ENCODE data around the gene FKBP9.
"Not testable (repeated sequence)": the region's sequence is repeated elsewhere in the genome, so short reads cannot be mapped to it uniquely, and the experiment has no call there.

Gene FKBP9

DNA sequence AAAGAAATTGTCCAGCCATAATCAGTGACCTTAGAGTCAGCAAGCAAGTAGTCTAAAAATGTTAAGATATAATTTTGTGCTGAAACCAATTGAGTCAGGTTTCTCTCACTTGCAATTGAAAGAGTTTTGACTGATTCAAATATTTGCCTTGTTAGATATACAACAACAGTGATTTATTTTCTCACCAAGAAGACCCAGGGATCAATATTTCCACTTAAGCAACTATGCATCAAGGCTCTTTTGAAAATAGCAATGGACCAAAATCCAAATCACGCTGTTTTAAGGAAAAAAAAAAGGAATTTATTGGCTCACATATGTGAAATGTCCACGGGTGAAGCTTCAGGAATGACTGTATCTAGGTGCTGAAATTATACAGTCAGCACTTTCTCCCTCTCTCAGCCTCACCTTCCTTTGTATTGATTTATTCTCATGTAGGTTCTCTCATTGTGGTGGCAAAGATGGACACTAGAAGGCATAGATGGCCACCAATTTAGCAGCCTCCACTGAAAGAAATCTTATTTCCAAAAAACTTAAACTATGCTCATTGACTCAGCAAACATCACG, 9.7 kb upstream of the FKBP9 start:
- in situ Hi-C loops (cut with MboI; ENCODE audit: low pct_unique_long_range_greater_than_20kb, low sequenced_read_pairs, unreplicated experiment), result no loop called here
- TF ChIP-seq, protein P1, sequence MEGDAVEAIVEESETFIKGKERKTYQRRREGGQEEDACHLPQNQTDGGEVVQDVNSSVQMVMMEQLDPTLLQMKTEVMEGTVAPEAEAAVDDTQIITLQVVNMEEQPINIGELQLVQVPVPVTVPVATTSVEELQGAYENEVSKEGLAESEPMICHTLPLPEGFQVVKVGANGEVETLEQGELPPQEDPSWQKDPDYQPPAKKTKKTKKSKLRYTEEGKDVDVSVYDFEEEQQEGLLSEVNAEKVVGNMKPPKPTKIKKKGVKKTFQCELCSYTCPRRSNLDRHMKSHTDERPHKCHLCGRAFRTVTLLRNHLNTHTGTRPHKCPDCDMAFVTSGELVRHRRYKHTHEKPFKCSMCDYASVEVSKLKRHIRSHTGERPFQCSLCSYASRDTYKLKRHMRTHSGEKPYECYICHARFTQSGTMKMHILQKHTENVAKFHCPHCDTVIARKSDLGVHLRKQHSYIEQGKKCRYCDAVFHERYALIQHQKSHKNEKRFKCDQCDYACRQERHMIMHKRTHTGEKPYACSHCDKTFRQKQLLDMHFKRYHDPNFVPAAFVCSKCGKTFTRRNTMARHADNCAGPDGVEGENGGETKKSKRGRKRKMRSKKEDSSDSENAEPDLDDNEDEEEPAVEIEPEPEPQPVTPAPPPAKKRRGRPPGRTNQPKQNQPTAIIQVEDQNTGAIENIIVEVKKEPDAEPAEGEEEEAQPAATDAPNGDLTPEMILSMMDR (IDR thresholded peaks at IDR 0.05; ENCODE audit: extremely low read depth, insufficient read depth, missing control alignments), result no peak
- DNase-seq (ENCODE audit: low spot score), result no peak

DNA sequence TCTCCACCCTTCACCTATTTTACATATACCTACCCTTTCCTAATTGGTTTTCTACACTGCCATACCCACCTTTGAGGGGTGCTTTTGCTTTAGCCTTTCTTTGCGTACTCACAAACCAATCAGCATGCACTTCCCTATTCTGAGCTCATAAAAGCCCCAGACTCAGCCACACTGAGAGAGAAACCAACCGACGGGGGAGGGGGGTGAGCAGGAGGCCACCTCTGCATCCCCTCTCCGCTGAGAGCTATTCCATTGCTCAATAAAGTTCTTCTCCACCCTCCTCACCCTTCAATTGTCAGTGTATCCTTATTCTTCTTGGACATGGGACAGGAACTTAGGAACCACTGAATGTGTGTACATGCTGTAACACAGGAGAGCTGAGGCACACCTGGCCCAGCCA, 9.0 kb upstream of the FKBP9 start:
- in situ Hi-C loops (cut with MboI; ENCODE audit: low pct_unique_long_range_greater_than_20kb, low sequenced_read_pairs, unreplicated experiment), result no loop called here
- DNase-seq (ENCODE audit: low spot score), result no peak
- TF ChIP-seq, protein P1 (IDR thresholded peaks at IDR 0.05; ENCODE audit: extremely low read depth, insufficient read depth, missing control alignments), result no peak

DNA sequence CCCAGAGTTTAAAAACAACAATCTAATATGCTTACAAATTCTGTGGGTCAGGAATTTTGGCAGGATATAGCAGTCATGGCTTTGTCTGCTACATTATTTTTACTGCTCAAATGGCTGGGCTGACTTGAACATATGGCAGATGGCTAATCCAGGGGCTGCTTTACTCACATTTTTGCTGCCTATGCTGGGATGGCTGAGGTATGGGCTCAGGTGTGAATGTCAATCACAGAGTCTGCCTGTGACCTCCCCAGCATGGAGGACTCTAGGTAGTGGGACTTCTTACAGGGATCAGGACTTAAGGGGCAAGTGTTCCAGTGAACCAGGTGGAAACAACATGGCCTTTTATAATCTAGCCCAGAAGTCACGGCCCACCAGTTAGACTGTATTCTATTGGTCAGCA, 4.4 kb upstream of the FKBP9 start:
- in situ Hi-C loops (cut with MboI; ENCODE audit: low pct_unique_long_range_greater_than_20kb, low sequenced_read_pairs, unreplicated experiment), result no loop called here
- TF ChIP-seq, protein P1 (IDR thresholded peaks at IDR 0.05; ENCODE audit: extremely low read depth, insufficient read depth, missing control alignments), result no peak
- DNase-seq (ENCODE audit: low spot score), result no peak

DNA sequence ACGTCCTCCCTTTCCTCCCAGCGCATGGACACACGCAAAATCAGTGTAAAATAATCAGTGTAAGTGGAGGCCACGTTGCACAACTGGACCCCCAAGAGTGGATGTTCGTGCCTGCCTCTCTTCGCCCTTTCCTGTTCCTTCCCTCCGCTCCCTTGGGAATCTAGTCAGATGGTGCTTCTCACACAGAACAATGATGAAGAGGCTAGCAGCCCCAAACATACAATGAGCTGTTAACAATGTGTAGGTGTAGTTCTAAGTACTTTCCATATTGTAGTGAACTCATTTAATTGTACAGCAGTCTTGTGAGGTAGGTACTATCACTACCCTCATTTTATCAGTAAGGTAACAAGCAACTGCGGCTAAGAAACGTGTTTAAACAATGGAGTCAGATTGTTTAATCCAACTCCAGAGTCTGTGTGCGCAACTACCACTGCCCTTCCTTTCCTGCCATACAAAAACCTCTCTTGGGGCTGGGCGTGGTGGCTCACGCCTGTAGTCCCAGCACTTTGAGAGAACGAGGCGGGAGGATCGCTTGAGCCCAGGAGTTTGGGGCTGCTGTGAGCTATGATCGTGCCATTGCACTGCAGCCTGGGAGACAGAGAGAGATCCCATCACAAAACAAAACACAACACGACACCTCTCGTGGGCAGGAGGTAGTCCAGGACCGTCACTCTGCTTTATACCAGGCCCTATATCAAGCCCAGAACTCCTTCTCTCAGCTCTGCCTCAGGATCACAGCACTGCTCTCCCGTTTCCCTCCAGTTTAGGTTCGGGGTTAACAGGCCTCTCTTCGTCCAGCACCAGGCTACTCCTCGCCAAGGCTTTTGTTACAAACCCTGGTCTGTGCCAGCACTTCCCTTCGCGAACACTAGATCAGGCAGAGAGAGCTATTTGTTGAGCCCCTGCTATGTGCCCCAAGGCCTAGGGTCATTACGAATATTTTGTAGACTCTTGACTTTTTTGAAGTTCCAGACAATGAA, 1.1 kb downstream of the FKBP9 start:
- in situ Hi-C loops (cut with MboI; ENCODE audit: low pct_unique_long_range_greater_than_20kb, low sequenced_read_pairs, unreplicated experiment), result no loop called here
- no peak for DNase-seq (ENCODE audit: low spot score)
- TF ChIP-seq, protein P1 (IDR thresholded peaks at IDR 0.05; ENCODE audit: extremely low read depth, insufficient read depth, missing control alignments), result no peak

DNA sequence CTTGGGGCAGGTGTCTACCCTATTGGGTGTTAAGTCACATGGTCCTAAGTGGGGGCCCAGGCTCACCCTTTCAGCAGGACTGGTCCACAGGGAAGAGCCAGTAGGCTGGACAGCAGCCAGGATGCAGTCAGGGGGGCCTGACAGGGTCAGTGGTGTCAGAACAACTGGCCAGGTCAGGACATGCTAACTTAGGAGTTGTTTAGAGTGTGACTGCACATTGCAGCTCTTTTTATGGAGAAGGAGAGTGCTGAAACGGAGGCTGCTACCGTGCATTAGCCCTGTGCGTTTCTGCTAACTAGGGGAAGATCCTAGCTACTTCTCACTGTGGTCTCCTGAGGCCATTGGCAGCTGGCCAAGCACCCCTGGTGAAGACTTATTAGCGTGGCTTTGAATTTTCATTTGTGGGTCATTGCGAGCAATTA, 6.7 kb downstream of the FKBP9 start:
- in situ Hi-C loops (cut with MboI; ENCODE audit: low pct_unique_long_range_greater_than_20kb, low sequenced_read_pairs, unreplicated experiment); DNase-seq (ENCODE audit: low spot score): not testable (repeated sequence)

DNA sequence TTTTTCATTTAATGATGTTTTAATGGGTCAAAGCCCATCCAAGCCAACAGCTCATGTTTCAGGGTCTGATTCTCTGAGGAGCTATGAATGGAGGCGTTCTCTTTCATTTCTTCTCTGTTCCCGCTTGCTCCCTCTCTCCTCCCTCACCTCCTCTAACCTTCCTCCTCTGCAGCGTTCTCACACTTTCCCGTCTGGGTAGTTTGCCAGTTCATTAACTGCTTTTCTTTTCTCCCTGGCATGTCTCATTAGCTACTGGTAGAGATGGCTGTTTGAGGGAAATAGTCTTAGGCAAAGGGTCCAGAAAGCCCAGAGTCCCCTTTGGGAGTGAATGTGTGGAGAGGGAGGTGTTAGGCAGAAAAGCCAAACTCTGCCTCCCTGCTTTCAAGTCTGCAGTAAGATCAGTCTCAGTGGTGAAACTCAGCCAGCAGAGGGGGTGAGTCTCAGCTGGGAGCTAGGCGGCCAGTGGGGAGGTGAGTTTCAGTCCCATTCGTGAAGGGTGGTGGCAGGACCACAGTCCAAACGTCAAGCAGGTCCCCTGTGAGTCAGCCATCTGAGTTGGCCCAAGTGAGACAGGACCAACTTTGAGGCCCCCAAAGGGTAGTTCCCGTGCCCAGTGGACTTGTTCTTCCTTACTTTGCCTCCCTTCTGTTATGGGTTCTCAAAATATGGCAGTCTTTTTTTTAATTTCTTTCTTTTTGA, 7.4 kb downstream of the FKBP9 start:
- in situ Hi-C loops (cut with MboI; ENCODE audit: low pct_unique_long_range_greater_than_20kb, low sequenced_read_pairs, unreplicated experiment); DNase-seq (ENCODE audit: low spot score): not testable (repeated sequence)

DNA sequence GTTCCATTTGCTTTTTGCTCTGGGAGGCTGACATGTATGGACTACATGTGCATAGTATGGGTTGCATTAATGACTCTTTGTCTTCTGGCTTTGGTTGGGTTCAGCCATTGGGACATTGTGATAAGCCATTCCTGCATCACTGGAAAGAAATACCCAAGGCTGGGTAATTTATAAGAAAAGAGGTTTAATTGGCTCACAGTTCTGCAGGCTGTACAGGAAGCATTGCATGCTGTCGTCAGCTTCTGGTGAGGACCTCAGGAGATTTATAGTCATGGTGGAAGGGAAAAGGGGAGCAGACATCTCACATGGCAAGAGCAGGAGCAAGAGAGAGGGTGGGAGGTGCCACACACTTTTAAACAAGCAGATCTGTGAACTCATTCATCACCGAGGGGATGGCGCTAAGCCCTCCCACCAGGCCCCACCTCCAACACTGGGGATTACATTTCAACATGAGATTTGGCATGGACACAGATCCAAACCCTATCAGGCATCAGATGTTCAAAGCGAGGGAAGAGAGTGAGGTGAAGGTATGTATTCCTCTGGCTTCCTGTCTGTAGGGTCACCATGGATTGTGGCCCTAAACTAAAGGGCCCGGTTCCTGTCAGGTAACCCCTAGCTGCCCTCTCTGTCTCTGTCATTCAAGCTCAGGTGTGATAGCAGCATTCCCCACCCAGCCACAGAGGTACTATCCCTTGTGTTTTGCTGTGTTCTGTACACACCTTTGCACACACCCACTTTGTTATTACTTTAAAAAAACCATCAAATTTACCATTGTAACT, 9.4 kb downstream of the FKBP9 start:
- DNase-seq (ENCODE audit: low spot score); in situ Hi-C loops (cut with MboI; ENCODE audit: low pct_unique_long_range_greater_than_20kb, low sequenced_read_pairs, unreplicated experiment): not testable (repeated sequence)

DNA sequence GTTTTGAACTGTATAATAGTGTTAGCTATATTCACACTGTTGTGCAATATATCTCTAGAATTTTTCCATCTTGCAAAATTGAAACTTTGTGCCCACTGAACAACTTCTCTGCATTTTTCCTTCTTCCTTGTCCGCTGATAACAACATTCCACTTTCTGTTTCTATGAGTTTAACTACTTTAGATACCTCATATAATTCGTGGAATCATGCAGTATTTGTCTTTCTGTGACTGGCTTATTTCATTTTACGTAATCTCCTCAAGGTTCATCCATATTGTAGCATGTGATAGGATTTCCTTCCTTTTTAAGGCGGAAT, 10.0 kb downstream of the FKBP9 start:
- DNase-seq (ENCODE audit: low spot score); in situ Hi-C loops (cut with MboI; ENCODE audit: low pct_unique_long_range_greater_than_20kb, low sequenced_read_pairs, unreplicated experiment): not testable (repeated sequence)

DNA sequence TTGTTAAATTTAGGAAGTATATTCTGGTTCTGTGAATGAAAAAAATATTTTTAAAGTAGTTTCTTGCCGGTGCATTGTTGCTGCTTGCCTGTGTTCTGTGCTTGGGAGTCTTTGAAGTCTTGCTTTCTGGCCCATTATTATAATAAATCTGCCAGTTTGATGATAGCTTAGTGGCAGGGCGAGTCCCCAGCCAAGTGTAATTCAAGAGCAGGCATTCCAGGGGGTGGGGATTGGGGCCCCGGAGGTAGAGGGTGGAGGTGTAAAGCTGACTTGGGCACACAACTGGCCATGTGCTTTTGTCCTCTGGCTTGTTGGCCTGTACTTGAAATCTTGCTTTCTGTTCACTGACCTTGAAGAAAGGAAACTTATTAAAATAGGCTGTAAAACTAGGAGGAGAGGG, 14.7 kb downstream of the FKBP9 start:
- in situ Hi-C loops (cut with MboI; ENCODE audit: low pct_unique_long_range_greater_than_20kb, low sequenced_read_pairs, unreplicated experiment), result not testable (repeated sequence)

DNA sequence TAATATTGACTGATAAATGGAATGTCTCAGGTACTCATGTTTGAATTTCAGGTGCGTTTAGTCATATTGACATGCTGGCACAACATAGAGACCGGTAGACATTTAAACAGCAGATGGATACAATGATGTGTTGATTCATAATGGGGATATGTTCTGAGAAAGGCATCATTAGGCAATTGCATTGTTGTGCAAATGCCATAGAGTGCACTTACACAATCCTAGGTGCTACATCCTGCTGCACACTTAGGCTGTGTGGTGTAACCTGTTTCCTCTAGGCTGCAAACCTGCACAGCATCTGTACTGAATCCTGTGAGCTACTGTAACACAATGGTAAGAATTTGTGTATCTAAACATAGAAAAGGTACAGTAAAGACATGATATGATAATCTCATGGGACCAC, 19.9 kb downstream of the FKBP9 start:
- DNase-seq (ENCODE audit: low spot score); in situ Hi-C loops (cut with MboI; ENCODE audit: low pct_unique_long_range_greater_than_20kb, low sequenced_read_pairs, unreplicated experiment): not testable (repeated sequence)

More for the DNA sequence above, 14.7 kb downstream of the FKBP9 start:
- DNase-seq (ENCODE audit: low spot score), result not testable (repeated sequence)

DNA sequence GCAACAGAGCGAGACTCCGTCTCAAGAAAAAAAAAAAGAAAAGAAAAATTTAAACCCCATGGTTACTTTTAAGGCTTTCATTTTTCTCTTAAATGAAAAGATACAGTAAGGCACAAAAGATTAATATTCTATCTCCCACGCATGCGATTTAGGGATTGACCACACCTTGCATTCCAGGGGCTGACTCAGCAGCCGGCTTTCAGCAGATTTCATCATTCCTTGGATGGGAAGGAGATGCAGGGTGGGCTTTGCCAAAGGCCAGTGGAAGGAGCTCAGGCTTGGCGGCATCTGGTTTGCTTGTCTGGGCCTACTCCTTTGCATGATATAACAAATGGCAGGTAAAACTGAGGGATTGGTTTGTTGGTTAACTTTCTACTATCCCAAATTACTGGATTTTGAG, 22.0 kb downstream of the FKBP9 start:
- in situ Hi-C loops (cut with MboI; ENCODE audit: low pct_unique_long_range_greater_than_20kb, low sequenced_read_pairs, unreplicated experiment); DNase-seq (ENCODE audit: low spot score): not testable (repeated sequence)

DNA sequence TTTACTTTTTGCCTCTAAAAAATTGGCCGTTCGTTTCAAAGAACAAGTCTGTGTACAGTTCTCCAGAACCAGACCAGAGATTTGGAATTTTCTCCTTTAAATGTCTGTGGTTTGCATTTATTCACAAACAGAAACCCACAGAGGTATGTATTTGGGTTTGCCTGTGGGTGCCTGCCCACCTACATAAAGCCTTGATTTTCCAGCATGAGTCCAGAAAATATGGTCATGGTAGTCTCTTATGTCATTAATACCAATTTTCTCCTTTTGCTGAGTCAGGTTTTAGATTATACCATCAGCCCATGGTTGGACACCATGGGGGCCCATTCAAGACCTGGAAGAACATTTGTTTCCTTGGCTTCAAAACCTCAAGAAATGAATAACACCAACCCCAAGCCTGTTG, 22.7 kb downstream of the FKBP9 start:
- in situ Hi-C loops (cut with MboI; ENCODE audit: low pct_unique_long_range_greater_than_20kb, low sequenced_read_pairs, unreplicated experiment); DNase-seq (ENCODE audit: low spot score): not testable (repeated sequence)
